Liver (tissue), 9 donors: Measurements from ENCODE around the gene LDAH. TPM values are rescaled to one million over a fixed set of nuclear protein-coding genes. Genes with fewer than 3 reads are reported as not detected.
A peak's percentile ranks its signal among the peaks of the same experiment; 100 is the strongest.
"Not testable (repeated sequence)": the region's sequence is repeated elsewhere in the genome, so short reads cannot be mapped to it uniquely, and the experiment has no call there.

Experiments used
- DNase-seq: peaks from one replicate; pipeline ENCODE4 v3.0.0-alpha.2; 2017; ENCODE audit warnings: low spot score
- H3K27ac ChIP-seq, 2 donors: one replicate each; pipeline ENCODE4 v1.7.0; 2013; ENCODE audit warnings: inconsistent platforms in 2 of 2, low read length in 2 of 2, control low read depth in 1 of 2, low read depth in 1 of 2, mild to moderate bottlenecking in 1 of 2
- H3K27me3 ChIP-seq, 4 donors: one replicate each; pipeline versions ENCODE4 v1.6.1 to v1.7.0; 2013; ENCODE audit warnings: low read length in 3 of 4, inconsistent platforms in 1 of 4, mild to moderate bottlenecking in 1 of 4, moderate library complexity in 1 of 4; ENCODE audit not compliant: control insufficient read depth in 4 of 4, insufficient read depth in 4 of 4
- H3K36me3 ChIP-seq, 4 donors: one replicate each; pipeline versions ENCODE4 v1.6.1 to v1.7.0; 2013; ENCODE audit warnings: low read length in 3 of 4, mild to moderate bottlenecking in 3 of 4, low read depth in 1 of 4, moderate library complexity in 1 of 4; ENCODE audit not compliant: control insufficient read depth in 4 of 4, insufficient read depth in 3 of 4
- H3K4me1 ChIP-seq, 4 donors: one replicate each; pipeline versions ENCODE4 v1.6.1 to v1.7.0; 2013; ENCODE audit warnings: low read length in 3 of 4, mild to moderate bottlenecking in 3 of 4, moderate library complexity in 1 of 4; ENCODE audit not compliant: control insufficient read depth in 4 of 4, insufficient read depth in 4 of 4
- H3K4me3 ChIP-seq, 3 donors: one replicate each; pipeline versions ENCODE4 v1.6.1 to v1.7.0; 2013; ENCODE audit warnings: low read length in 3 of 3, control low read depth in 1 of 3, low read depth in 1 of 3, mild to moderate bottlenecking in 1 of 3
- H3K9ac ChIP-seq, 2 donors: one replicate each; pipeline ENCODE4 v1.7.0; 2013; ENCODE audit warnings: low read length in 2 of 2, mild to moderate bottlenecking in 2 of 2, moderate library complexity in 2 of 2, control low read depth in 1 of 2, low read depth in 1 of 2
- H3K9me3 ChIP-seq, 4 donors: one replicate each; pipeline versions ENCODE4 v1.6.1 to v1.7.0; 2013; ENCODE audit warnings: low read length in 3 of 4; ENCODE audit not compliant: control insufficient read depth in 4 of 4
- ATF3 ChIP-seq: IDR thresholded peaks from 2 replicates; pipeline ENCODE4 v1.6.1; 2016; ENCODE audit warnings: antibody characterized with exemption
- GABPA ChIP-seq, 2 donors: IDR thresholded peaks in 1 of 2; conservative IDR thresholded peaks in 1 of 2; 2 replicates each; pipeline ENCODE4 v1.6.1; 2016; ENCODE audit warnings: antibody characterized with exemption in 2 of 2, mild to moderate bottlenecking in 1 of 2, moderate library complexity in 1 of 2
- HNF4A ChIP-seq, 2 donors: conservative IDR thresholded peaks; 2 replicates each; pipeline ENCODE4 v1.6.1; 2016; ENCODE audit warnings: antibody characterized with exemption in 2 of 2, mild to moderate bottlenecking in 2 of 2
- HNF4G ChIP-seq: IDR thresholded peaks from 2 replicates; pipeline ENCODE4 v1.6.1; 2016; ENCODE audit warnings: antibody characterized with exemption
- RXRA ChIP-seq, 2 donors: IDR thresholded peaks; 2 replicates each; pipeline ENCODE4 v1.6.1; 2017 to 2018; ENCODE audit warnings: antibody characterized with exemption in 2 of 2, mild to moderate bottlenecking in 1 of 2
- SP1 ChIP-seq: IDR thresholded peaks from 2 replicates; pipeline ENCODE4 v1.6.1; 2018; ENCODE audit warnings: antibody characterized with exemption, mild to moderate bottlenecking
- TAF1 ChIP-seq: conservative IDR thresholded peaks from 2 replicates; pipeline ENCODE4 v1.6.1; 2016; ENCODE audit warnings: antibody characterized with exemption, mild to moderate bottlenecking
- WGBS: extraction: QIAGEN DNeasy Blood & Tissue Kit; methylation state at CpG from one replicate; pipeline ENCODE4 v1.1.7; 2013; 5-methylcytosine and 5-hydroxymethylcytosine counted together
- polyA plus RNA-seq, 2 donors: library from polyadenylated mRNA; stranded (reverse) in 1 of 2; unstranded in 1 of 2; fragments of 200-250 nt in 1 of 2; fragments of >200 nt in 1 of 2; fragmentation: Nextera tagmentation in 1 of 2; extraction: Ambion mirVana in 1 of 2; gene quantifications; one replicate each; pipeline versions ENCODE4 v1.2.1 to v1.2.3, GENCODE V29; 2013 to 2015
- total RNA-seq, 2 donors: library from RNA; depleted of rRNA; stranded (reverse); fragments of >200 nt; gene quantifications; one replicate each; pipeline ENCODE4 v1.2.3, GENCODE V29; 2014
- TF ChIP-seq, protein P1 (sequence below): IDR thresholded peaks from 2 replicates; pipeline ENCODE4 v1.6.1; 2016; ENCODE audit warnings: antibody characterized with exemption
- donor health status: healthy.
- donor health status: healthy.
- donor health status: healthy.
- donor health status: healthy.
- donor health status: healthy.

The LDAH gene
- total and polyA plus RNA-seq, 4 donors = 5.8 to 17.7 (median 9.7) TPM

DNA sequence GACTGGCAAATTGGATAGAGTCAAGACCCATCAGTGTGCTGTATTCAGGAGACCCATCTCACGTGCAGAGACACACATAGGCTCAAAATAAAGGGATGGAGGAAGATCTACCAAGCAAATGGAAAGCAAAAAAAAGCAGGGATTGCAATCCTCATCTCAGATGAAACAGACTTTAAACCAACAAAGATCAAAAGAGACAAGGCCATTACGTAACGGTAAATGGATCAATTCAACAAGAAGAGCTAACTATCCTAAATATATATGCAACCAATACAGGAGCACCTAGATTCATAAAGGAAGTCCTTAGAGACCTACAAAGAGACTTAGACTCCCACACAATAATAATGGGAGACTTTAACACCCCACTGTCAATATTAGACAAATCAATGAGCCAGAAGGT lies 109.3 kb downstream of the LDAH start:
- H3K9ac ChIP-seq, H3K36me3 ChIP-seq, H3K27ac ChIP-seq, DNase-seq, H3K4me1 ChIP-seq, H3K9me3 ChIP-seq, H3K4me3 ChIP-seq, H3K27me3 ChIP-seq: not testable (repeated sequence)
- peak in 1 of 2 donors; percentile 11 for TF ChIP-seq HNF4A (conservative IDR thresholded peaks at IDR 0.05)
- WGBS = 86% methylated on average over 3 of the region's 3 CpGs

DNA sequence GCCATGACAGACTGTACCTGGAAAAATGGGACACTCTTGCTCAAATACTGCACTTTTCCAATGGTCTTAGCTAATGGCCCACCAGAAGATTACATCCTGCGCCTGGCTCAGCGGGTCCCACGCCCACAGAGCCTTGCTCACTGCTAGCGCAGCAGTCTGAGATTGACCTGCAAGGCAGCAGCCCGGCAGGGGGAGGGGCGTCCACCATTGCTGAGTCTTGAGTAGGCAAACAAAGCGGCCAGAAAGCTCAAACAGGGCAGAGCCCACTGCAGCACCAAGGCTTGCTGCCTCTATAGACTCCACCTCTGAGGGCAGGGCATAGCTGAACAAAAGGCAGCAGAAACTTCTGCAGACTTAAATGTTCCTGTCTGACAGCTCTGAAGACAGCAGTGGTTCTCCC lies 111.3 kb downstream of the LDAH start:
- H3K36me3 ChIP-seq, H3K27ac ChIP-seq, H3K4me3 ChIP-seq, H3K9me3 ChIP-seq, DNase-seq, H3K4me1 ChIP-seq, H3K27me3 ChIP-seq, H3K9ac ChIP-seq: not testable (repeated sequence)
- WGBS = 99% methylated on average over 7 of the region's 7 CpGs

DNA sequence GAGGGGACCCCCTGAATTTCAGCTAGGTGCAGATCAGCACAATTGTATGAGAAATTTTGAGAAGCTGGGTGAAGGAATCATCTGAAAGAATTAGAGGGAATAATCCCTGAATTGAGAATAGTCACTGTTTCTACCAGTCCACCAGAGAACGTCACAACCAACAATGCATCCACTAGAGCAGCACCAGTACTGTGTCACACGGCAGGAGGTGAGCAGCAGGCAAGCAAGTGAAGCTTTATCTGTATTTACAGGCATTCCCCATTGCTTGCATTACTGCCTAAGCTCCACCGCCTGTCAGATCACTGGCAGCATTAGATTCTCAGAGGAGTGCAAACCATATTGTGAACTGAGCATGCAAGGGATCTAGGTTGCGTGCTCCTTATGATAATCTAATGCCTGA lies 115.3 kb downstream of the LDAH start:
- H3K9me3 ChIP-seq = no peaks in the 10 kb centered on the region
- no peak overlapping the region for H3K27ac ChIP-seq
- H3K9ac ChIP-seq = no peak overlapping the region
- H3K27me3 ChIP-seq = no peaks in the 10 kb centered on the region
- no peaks in the 10 kb centered on the region for H3K4me1 ChIP-seq
- DNase-seq = no peak
- no peak for TF ChIP-seq ATF3
- TF ChIP-seq, protein P1, sequence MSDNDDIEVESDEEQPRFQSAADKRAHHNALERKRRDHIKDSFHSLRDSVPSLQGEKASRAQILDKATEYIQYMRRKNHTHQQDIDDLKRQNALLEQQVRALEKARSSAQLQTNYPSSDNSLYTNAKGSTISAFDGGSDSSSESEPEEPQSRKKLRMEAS = no peak
- H3K36me3 ChIP-seq = no peaks in the 10 kb centered on the region
- 96% methylated on average over 4 of the region's 4 CpGs for WGBS
- H3K4me3 ChIP-seq = no peak overlapping the region

DNA sequence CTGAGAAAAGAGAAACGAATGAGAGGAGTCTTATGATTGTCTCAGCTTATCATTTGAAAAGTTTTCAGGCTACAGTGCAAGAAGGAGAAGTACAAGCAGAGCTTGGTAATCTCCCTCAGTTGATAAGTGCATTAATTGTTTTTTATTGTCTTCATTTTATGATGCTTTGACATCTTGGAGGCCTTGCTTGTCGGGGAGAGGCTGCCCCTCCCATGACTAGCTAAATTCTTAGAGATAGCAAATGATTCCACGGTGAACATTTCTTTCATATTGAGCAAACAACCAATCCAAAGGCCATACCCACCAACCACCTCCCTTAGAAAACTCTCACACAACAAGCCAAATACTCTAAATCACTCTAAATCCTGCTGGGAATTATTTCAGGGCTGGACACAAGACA lies 116.1 kb downstream of the LDAH start:
- Histone ChIP-seq H3K27me3 (no peaks in the 10 kb centered on the region), H3K4me3 (no peak overlapping the region), H3K27ac (no peak overlapping the region), H3K36me3 (no peaks in the 10 kb centered on the region), H3K4me1 (no peaks in the 10 kb centered on the region), H3K9me3 (no peaks in the 10 kb centered on the region), H3K9ac (no peak overlapping the region)
- TF ChIP-seq, protein P1 = no peak
- TF ChIP-seq SP1 = no peak
- TF ChIP-seq GABPA (IDR thresholded peaks at IDR 0.05 in 1 of 2, conservative IDR thresholded peaks at IDR 0.05 in 1 of 2) = no peak
- no peak for TF ChIP-seq HNF4G
- no peak for TF ChIP-seq TAF1
- no peak for TF ChIP-seq ATF3
- DNase-seq = no peak
- 79% methylated on average over 3 of the region's 3 CpGs for WGBS

DNA sequence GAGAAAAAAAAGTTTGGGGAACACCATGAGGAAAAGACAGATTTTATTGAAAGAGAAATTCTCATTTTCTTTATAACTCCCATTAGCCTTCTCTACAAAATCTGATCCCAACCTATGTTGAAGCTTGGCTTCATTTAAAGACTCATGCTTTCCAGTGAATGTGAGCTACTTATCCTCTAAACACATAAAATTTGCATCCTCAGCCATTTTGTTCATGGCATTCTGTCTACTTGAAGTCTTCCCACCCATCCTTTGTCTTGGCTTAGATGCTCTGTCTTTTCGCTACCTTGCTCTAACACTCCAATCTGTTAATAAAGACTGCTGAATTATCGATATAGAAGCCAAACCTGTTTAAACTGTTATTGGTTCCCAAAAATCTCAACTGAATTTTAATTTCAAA lies 116.7 kb downstream of the LDAH start:
- WGBS = 97% methylated on average over 2 of the region's 2 CpGs
- no peak for DNase-seq
- Histone ChIP-seq H3K4me1 (no peaks in the 10 kb centered on the region), H3K9me3 (no peaks in the 10 kb centered on the region), H3K36me3 (no peaks in the 10 kb centered on the region), H3K27ac (no peak overlapping the region), H3K4me3 (no peak overlapping the region), H3K27me3 (no peaks in the 10 kb centered on the region), H3K9ac (no peak overlapping the region)
- no peak for TF ChIP-seq RXRA (IDR thresholded peaks at IDR 0.05)
- TF ChIP-seq TAF1 = no peak
- no peak for TF ChIP-seq SP1
